ENCODE results near the gene PAK4.
"Not testable (repeated sequence)": the region's sequence is repeated elsewhere in the genome, so short reads cannot be mapped to it uniquely, and the experiment has no call there.

PAK4 gene

GRCh38 chr19:39211731-39212374 is 86.3 kb downstream of the PAK4 start:
- DNase-seq: no peak

GRCh38 chr19:39212375-39212742 is 86.8 kb downstream of the PAK4 start:
- DNase-seq: peak; percentile 69

GRCh38 chr19:39215323-39215722 is 89.7 kb downstream of the PAK4 start:
- DNase-seq: not testable (repeated sequence)

DNA sequence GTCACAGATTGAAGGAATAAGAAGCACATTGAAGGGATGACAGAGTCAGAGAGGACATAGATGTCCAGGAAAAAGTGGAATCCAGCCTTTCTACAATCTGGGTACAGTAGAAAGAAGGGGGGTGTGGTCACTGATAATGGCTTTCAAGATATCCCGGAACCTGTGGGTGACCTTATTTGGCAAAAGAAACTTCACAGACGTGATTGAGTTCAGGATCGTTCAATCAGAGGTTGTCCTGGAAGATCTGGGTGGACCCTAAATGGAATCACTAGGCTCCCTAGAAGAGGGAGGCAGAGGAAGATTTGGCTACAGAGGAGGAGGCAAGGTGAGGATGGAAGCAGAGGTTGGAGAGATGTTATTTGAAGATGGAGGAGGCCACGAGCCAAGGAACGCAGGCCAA is 91.5 kb downstream of the PAK4 start:
- DNase-seq: no peak

DNA sequence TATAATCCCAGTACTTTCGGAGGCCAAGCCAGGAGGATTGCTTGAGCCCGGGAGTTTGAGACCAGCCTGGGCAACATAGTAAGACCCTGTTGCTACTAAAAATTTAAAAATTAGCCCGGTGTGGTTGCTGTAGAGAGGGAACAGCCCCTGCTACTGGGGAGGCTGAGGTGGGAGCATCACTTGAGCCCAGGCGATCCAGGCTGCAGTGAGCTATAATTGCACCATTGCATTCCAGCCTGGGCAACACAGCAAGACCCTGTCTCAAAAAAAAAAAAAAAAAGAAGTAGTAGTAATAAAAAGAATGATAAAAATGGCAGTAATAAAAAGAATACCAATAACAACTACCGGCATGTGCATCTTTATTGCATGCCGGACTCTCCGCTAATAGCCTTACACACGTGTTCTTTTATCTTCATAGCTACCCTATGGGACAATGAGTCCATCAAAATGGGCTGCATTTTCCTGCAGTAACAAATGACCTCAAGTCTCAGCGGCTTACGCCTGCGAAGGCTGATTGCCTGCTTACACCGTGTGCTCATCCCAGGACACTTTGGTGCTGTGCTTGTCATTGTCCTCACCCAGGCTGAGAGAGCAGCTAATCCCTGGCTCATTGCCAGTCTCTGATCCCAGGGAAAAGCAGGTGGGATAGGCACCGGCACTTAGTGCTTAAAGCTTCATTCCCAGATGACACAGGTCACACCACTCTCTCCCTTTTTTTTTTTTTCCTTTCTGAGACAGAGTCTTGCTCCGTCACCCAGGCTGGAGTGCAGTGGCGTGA is 92.8 kb downstream of the PAK4 start:
- DNase-seq: no peak

- DNase-seq: peak; percentile 19
Observed at GRCh38 chr19:39219108-39219507, 93.5 kb downstream of the PAK4 start.

GRCh38 chr19:39223703-39224279 is 98.2 kb downstream of the PAK4 start:
- no peak for DNase-seq

GRCh38 chr19:39224910-39225309 is 99.3 kb downstream of the PAK4 start:
- DNase-seq: no peak
